HG03039 (cell line): ENCODE data around the gene GRIA1.

ENCODE experiments used
- ATAC-seq: cut with Tn5 transposase; IDR thresholded peaks from one replicate; pipeline ENCODE4 v1.9.1; 2021; ENCODE audit warnings: mild to moderate bottlenecking, moderate library complexity; ENCODE audit not compliant: unreplicated experiment

GRIA1 gene

DNA sequence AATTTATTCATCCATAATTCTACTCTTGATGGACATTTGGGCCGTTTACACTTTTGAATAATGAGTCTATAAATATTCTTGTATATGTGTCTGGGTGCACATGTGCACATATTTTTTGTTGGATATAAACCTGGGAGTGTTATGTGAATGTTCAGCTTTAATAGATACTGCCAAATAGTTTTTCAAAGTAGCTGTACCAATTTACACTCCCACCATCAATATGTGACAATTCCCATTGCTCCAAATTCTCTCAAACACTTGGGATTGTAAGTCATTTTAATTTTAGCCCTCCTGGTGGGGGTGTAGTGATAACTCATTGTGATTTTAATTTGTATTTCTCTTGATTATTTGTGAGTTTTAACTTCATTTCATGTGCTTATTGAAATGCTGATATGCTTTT lies 114.9 kb downstream of the GRIA1 start:
- no peak for ATAC-seq

- no peak for ATAC-seq
These were observed 119.5 kb downstream of the GRIA1 start for GRCh38 chr5:153610009-153610408.

GRCh38 chr5:153610811-153611210 lies 120.3 kb downstream of the GRIA1 start:
- ATAC-seq = no peak

GRCh38 chr5:153613144-153613543 lies 122.7 kb downstream of the GRIA1 start:
- no peak for ATAC-seq

- no peak for ATAC-seq
These were observed 123.2 kb downstream of the GRIA1 start for GRCh38 chr5:153613672-153614071.

- no peak for ATAC-seq
These were observed 126.7 kb downstream of the GRIA1 start for GRCh38 chr5:153617190-153617589.

- ATAC-seq = no peak
These were observed 127.8 kb downstream of the GRIA1 start for GRCh38 chr5:153618307-153618706.

GRCh38 chr5:153618867-153619266 lies 128.4 kb downstream of the GRIA1 start:
- ATAC-seq = no peak

- no peak for ATAC-seq
These were observed 129.3 kb downstream of the GRIA1 start for GRCh38 chr5:153619771-153620170.

- no peak for ATAC-seq
These were observed 132.7 kb downstream of the GRIA1 start for GRCh38 chr5:153623124-153623523.

DNA sequence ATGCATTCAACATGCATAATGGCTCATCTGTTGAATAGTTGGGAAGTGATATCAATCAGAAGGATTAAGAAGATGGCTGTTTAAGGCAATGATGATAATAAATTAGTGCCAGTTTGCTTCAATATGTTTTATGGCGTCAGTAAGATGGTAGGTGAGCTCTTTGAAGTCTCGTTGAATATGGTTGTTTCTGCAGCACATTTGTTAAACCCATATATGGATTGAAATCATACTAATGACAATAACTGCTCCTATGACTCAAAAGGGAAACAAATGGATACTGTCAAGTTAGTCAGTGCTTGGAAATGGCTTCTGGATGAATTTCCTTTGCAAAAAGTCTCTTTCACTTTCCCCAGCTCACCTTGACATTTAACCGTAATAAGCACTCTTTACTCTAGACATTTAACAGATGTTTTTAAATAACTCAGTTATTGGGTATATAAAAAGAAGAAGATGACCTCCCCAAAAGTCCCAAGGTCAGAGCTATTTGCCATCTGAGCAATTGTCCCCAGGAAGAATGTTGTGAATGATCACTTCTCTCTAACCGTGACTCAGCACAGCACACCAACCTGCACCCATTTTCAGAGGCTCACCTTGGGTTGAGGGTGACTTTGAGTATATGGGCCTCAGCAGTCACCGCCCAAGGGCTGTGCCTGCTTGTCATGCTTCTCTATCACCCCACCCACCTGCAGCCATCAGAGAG lies 133.4 kb downstream of the GRIA1 start:
- no peak for ATAC-seq

DNA sequence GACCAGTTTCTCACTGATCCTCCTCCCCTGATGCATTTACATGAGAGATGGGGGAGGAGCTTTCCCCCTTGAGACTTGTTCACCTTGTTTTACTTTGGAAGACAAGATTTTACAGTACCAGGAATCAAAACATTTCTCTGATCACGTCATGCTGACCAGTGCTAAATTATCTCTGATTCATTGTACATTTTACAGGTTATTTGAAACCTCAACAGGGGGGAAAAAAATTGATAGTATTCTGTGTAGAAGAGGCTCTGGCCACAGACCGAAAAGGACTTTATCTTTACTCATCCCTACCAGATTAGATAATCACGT lies 133.9 kb downstream of the GRIA1 start:
- ATAC-seq = no peak

- ATAC-seq = no peak
These were observed 135.4 kb downstream of the GRIA1 start for GRCh38 chr5:153625826-153626354.

DNA sequence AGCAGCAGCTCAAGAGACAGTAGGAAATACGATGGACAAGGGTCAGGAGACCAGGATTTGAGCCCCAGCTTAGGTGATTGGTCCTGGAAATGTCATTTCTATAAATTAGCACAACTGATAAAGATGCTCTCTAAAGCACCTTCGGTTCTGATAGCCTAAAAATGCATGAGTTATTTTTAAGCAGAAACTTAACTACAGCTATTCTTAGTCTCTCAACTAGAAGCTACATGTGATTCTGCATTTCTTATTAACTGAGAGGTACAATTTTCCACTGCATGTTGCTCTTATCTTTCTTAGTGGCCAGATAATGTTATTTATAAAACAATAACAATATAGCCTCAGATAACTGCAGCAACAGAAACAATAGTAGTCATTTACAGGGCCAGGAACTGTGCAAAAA lies 136.4 kb downstream of the GRIA1 start:
- ATAC-seq = no peak

- ATAC-seq = no peak
These were observed 138.8 kb downstream of the GRIA1 start for GRCh38 chr5:153629027-153629895.

DNA sequence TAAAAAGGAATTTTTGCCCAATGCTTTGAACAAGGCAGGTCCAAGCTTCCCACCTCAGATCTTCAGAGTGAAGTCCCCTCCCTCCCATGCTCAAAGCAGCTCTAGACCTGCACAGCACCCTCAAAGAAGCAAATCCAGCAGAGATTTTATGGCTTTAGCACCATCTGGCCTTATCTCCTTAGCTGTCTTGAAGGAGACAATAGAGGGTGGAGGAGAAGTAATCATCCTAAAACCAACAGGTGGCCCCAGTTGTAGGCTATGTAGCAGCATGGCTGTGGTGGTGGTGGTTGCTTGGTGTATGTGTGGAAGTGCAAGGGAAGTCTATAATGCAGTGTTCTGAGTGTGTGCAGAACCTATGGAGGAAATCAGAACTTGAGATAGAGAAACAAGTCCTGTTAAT lies 140.1 kb downstream of the GRIA1 start:
- no peak for ATAC-seq

GRCh38 chr5:153632748-153633290 lies 142.3 kb downstream of the GRIA1 start:
- ATAC-seq = no peak

DNA sequence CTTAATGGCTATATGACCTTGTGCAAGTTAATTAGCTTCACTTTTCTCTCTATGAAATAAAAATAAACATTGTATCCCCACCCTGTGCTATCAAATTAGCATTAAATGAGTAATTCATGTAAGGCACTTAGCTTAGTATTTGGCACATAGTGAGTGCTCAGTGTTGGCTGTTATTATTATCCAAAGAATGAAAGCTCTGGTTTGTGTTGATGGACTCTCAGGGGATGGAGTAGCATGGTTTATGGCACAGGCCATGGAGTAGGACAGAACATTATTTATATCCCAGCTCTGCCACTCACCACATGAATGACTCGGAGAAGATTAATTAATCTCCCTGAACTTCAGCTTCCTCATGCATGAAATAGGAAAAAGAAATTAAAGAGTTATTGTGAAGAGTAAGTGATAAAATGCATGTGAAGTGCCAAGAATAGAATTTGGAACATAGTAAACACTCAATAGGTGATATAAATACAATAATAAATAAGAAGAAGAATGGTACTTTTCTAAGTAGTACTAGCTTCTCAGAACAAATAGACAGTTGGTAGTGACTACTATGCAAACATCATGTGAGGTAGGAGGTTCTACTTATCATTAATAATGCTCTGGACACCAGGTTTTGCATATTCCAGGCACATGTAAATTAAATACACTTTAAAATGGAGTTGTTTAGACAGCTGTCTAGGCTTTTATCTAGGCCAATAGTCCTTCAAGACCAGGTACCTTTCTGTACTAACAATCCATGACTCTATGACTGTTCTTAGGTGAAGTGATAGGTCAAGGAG lies 146.4 kb downstream of the GRIA1 start:
- no peak for ATAC-seq

DNA sequence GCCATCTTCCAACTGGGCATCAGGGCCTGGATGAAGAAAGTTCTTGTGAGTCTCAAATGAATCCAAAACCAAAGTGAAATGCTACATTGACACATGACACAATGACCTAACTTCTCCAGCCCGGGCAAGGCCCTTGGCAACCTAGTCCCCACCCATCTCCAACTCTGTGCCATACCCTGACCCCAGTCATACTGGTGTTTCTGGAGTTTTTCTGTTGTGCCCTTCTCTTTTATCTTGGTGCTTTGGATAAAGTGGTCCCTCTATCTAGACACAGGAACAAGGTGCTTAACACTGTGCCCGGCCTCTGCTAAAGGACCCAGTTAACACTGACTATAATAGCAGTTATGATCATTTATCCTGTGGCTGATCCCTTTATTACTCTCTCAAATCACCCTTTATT lies 149.8 kb downstream of the GRIA1 start:
- no peak for ATAC-seq

DNA sequence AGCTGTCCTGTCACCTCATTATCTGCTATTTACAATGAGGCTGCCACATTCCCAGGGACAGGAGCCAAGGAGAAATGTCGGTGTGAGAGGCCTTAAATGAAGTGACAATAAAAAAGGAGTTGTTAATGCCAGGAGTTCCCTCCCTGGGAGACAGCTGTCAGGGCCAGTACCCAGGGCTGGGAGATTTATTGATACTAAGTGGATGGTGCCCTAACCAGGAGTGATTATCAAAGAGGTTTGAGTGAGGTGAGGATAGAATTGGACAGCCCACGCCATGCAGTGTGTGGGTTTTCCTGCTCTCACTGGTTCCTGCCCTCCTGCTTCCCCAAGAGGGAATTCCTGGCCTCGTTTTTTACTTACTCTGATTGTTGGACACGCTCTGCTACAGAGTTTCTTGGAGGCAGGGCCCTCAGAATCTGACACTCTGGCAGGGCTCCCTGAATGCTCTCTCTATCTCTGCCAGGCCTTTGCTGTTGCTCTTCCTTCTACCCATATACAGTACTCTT lies 150.8 kb downstream of the GRIA1 start:
- ATAC-seq = no peak
